ENCODE measurements around the gene TBL3. TPM values are rescaled to one million over a fixed set of nuclear protein-coding genes. Genes with fewer than 3 reads are reported as not detected.

TBL3 gene
- total and polyA plus RNA-seq, 9 of the 15 experiments (the other 6 are each of a cell fraction or from before 2014, with no cell fraction given): 0.97 to 117 (median 24.5) TPM

- TF ChIP-seq, protein P1, sequence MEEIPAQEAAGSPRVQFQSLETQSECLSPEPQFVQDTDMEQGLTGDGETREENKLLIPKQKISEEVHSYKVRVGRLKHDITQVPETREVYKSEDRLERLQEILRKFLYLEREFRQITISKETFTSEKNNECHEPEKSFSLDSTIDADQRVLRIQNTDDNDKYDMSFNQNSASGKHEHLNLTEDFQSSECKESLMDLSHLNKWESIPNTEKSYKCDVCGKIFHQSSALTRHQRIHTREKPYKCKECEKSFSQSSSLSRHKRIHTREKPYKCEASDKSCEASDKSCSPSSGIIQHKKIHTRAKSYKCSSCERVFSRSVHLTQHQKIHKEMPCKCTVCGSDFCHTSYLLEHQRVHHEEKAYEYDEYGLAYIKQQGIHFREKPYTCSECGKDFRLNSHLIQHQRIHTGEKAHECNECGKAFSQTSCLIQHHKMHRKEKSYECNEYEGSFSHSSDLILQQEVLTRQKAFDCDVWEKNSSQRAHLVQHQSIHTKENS (CRISPR knock-in tag; IDR thresholded peaks at IDR 0.05): no peak
- TF ChIP-seq VEZF1 (CRISPR knock-in tag; IDR thresholded peaks at IDR 0.05) (peak; percentile 72), ZNF12 (CRISPR knock-in tag; IDR thresholded peaks at IDR 0.05) (no peak), SMARCA4 (IDR thresholded peaks at IDR 0.05) (no peak), FOS (IDR thresholded peaks at IDR 0.05; ENCODE audit: extremely low read depth, insufficient read length) (peak; percentile 41), TAF1 (IDR thresholded peaks at IDR 0.05; ENCODE audit: control insufficient read depth, extremely low read depth, insufficient read depth, low read length, severe bottlenecking) (peak; percentile 50), ZNF395 (CRISPR knock-in tag; IDR thresholded peaks at IDR 0.05) (0 out of 2 replicates have a peak, but pooled peaks have one; percentile 27), ZNF318 (IDR thresholded peaks at IDR 0.05; ENCODE audit: borderline replicate concordance in 1 of 2, low read depth in 1 of 2) (no peak), MCM3 (IDR thresholded peaks at IDR 0.05) (no peak), NRF1 (conservative IDR thresholded peaks at IDR 0.05 in 1 of 2, IDR thresholded peaks at IDR 0.05 in 1 of 2) (peak; percentile 64 to 68)
- TF ChIP-seq, protein P2, sequence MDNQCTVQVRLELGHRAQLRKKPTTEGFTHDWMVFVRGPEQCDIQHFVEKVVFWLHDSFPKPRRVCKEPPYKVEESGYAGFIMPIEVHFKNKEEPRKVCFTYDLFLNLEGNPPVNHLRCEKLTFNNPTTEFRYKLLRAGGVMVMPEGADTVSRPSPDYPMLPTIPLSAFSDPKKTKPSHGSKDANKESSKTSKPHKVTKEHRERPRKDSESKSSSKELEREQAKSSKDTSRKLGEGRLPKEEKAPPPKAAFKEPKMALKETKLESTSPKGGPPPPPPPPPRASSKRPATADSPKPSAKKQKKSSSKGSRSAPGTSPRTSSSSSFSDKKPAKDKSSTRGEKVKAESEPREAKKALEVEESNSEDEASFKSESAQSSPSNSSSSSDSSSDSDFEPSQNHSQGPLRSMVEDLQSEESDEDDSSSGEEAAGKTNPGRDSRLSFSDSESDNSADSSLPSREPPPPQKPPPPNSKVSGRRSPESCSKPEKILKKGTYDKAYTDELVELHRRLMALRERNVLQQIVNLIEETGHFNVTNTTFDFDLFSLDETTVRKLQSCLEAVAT (IDR thresholded peaks at IDR 0.05): peak in 1 of 2 experiments; percentile 18; a peak in 2 of 4 replicates
Observed at GRCh38 chr16:1942810-1943726, 28.8 kb upstream of the TBL3 start, which contains the start of gene MSRB1 (continued).
